ENCODE measurements around the gene LACRT. TPM values are rescaled to one million over a fixed set of nuclear protein-coding genes. Genes with fewer than 3 reads are reported as not detected.

The LACRT gene
- total RNA-seq, 1 donor from 2014 or later: not detected

DNA sequence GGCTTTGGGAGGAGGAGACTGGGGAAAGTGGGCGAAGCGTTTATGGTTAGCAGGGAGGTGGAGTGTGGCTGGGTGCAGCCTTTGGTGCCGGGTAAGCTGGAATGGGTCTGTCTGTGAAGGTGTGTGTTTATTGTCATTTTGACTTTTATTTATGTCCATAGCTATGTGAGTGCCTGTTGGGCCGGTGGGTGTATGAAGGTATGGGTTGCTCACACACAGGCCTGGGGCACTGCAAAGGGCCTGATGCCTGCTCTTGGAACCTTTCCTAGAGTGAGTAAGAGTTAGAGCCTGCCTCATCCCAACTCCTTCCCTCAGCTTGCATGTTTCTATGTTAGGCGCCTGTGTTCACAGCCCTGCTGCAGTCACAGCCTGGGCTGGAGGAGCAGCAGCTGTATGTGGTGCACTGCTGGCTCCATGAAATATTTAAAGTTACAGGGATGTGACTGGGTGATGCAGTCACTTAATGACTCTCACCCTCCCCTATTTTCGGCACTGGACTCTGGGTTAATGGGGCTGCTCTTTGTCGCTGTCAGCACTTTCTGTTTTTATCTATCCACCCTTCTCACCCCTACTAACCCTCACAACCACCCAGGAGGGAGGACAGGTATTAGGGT lies 43.6 kb downstream of the LACRT start:
- no peak for DNase-seq
- CTCF ChIA-PET: no interaction called here
- peaks cover 7% of the 10 kb centered on the region for H3K4me1 Mint-ChIP-seq
- no peak for ATAC-seq (ENCODE audit: low read depth)
- H3K27ac Mint-ChIP-seq: no peak overlapping the region
- H3K36me3 Mint-ChIP-seq (ENCODE audit: low read depth): no peaks in the 10 kb centered on the region
- H3K9me3 Mint-ChIP-seq: no peaks in the 10 kb centered on the region
- POLR2A ChIA-PET: no interaction called here
- intact Hi-C loops (cut with micrococcal nuclease): no loop called here
- H3K4me3 Mint-ChIP-seq: no peak overlapping the region
- TF ChIP-seq, protein P1, sequence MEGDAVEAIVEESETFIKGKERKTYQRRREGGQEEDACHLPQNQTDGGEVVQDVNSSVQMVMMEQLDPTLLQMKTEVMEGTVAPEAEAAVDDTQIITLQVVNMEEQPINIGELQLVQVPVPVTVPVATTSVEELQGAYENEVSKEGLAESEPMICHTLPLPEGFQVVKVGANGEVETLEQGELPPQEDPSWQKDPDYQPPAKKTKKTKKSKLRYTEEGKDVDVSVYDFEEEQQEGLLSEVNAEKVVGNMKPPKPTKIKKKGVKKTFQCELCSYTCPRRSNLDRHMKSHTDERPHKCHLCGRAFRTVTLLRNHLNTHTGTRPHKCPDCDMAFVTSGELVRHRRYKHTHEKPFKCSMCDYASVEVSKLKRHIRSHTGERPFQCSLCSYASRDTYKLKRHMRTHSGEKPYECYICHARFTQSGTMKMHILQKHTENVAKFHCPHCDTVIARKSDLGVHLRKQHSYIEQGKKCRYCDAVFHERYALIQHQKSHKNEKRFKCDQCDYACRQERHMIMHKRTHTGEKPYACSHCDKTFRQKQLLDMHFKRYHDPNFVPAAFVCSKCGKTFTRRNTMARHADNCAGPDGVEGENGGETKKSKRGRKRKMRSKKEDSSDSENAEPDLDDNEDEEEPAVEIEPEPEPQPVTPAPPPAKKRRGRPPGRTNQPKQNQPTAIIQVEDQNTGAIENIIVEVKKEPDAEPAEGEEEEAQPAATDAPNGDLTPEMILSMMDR (IDR thresholded peaks at IDR 0.05): no peak
- H3K27me3 Mint-ChIP-seq: peaks cover 55% of the 10 kb centered on the region

DNA sequence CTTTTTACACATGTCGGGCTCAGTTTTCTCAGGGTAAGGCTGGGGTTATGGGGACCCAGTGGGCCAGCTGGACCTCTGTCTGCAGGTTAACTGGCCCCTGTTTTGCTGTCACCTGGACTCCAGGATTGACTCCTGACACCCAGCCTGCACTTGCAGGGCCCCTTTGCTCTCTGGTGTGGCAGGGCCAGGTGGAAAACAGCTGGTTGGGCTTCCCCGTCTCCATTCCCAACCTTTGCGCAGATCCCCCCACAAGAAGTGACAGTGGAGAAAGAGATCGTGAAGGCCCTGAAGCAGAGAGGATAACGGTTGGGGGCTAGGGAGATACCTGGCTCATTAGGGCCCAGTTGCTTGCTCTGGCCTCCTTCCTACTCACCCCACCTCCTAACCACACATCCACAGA lies 44.7 kb downstream of the LACRT start:
- CTCF ChIA-PET: interaction anchor here (0.8 kb wide), 1 partner anchor 25 kb away, joined by 3 read pairs; no protein-coding TSS in a partner anchor
- peaks cover 7% of the 10 kb centered on the region for H3K4me1 Mint-ChIP-seq
- peaks cover 63% of the 10 kb centered on the region for H3K27me3 Mint-ChIP-seq
- no peak overlapping the region for H3K27ac Mint-ChIP-seq
- no peaks in the 10 kb centered on the region for H3K36me3 Mint-ChIP-seq (ENCODE audit: low read depth)
- intact Hi-C loops (cut with micrococcal nuclease): no loop called here
- no peak for ATAC-seq (ENCODE audit: low read depth)
- H3K9me3 Mint-ChIP-seq: no peaks in the 10 kb centered on the region
- no peak for DNase-seq
- POLR2A ChIA-PET: interaction anchor here (0.6 kb wide), 1 partner anchor 858 kb away, joined by 3 read pairs; no protein-coding TSS in a partner anchor
- no peak overlapping the region for H3K4me3 Mint-ChIP-seq
- TF ChIP-seq, protein P1 (IDR thresholded peaks at IDR 0.05): no peak

DNA sequence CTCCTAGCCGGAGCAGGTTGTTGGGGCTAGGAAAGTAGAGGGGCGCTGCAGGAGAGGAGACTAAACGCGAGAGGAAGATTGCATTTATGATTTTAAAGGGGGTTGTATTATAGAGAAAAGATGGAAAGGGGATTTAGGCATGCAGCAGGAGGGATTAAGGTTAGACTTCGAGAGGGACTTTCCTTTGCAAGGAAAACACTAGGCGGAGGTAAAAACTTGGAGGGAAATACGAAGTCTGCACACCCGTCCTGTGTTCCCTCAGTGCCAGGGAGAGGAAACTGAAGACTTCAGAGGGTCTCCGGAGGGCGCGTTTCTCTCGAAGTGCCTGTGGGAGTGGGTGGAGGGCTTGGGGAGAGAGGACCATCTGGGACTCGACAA lies 45.8 kb downstream of the LACRT start:
- TF ChIP-seq, protein P1 (IDR thresholded peaks at IDR 0.05): no peak

DNA sequence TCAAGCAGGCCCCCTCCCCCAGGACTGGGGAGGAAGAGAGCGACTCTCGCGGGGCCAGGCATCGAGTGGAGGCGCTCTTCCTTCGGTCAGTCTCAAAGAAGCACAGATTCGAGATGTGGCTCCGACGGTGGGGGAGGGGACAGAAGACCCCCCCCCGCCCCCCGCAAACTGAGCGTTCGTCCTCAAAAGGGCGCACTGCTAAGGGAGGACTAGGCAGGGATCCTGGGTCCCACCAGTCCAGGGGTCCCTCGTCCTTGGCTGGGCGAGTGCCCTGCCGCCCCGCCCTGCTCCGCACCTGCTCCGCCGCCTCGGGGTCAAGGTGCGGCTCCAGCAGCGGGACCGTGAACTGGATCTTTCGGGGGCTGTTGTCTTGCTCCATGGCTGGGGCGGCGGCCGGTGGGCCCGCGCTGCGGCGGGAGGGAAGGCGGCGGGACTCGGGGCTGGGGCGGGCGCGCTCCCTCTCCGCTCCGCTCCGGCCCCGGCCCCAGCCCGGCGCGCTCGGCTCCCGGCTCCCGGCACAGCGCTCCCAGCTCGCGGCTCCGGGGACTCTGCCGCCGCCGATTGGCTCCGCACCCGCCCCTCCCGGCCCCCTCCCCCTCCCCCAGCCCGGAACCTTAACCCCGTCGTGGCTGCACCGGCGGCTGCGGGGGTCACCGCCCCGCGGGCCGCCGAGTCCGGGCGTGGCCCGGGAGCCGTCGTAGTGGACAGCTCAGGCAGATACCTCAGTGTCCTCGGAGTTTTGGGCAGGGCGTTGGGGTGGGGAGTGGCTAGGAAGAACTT lies 46.4 kb downstream of the LACRT start, which contains the start of gene PPP1R1A:
TSS of gene PPP1R1A (minus strand) at position 550 of the 780 bp plus-strand sequence. CDS start at position 379, 171 bp downstream.
- ATAC-seq (ENCODE audit: low read depth) (no peak), DNase-seq (no peak)
- ChIA-PET POLR2A (no interaction called here), CTCF (no interaction called here)
- H3K27me3 Mint-ChIP-seq: peaks cover 72% of the 10 kb centered on the region
- peak within 1 kb of the TSS; percentile 6 for H3K4me3 Mint-ChIP-seq
- H3K9me3 Mint-ChIP-seq: no peaks in the 10 kb centered on the region
- peaks cover 7% of the 10 kb centered on the region for H3K4me1 Mint-ChIP-seq
- intact Hi-C loops (cut with micrococcal nuclease): no loop called here
- TF ChIP-seq, protein P1 (IDR thresholded peaks at IDR 0.05): no peak
- H3K27ac Mint-ChIP-seq: no peak within 1 kb of the TSS
- H3K36me3 Mint-ChIP-seq (ENCODE audit: low read depth): no peaks in the 10 kb centered on the region

More for the DNA sequence above, 45.8 kb downstream of the LACRT start:
- Mint-ChIP-seq H3K27ac (no peak overlapping the region), H3K4me3 (peak overlapping the region; percentile 3), H3K9me3 (no peaks in the 10 kb centered on the region), H3K27me3 (peaks cover 69% of the 10 kb centered on the region), H3K36me3 (ENCODE audit: low read depth) (no peaks in the 10 kb centered on the region), H3K4me1 (peaks cover 7% of the 10 kb centered on the region)
- DNase-seq (no peak), ATAC-seq (ENCODE audit: low read depth) (no peak)
- POLR2A ChIA-PET: no interaction called here
- CTCF ChIA-PET: no interaction called here
- intact Hi-C loops (cut with micrococcal nuclease): no loop called here

DNA sequence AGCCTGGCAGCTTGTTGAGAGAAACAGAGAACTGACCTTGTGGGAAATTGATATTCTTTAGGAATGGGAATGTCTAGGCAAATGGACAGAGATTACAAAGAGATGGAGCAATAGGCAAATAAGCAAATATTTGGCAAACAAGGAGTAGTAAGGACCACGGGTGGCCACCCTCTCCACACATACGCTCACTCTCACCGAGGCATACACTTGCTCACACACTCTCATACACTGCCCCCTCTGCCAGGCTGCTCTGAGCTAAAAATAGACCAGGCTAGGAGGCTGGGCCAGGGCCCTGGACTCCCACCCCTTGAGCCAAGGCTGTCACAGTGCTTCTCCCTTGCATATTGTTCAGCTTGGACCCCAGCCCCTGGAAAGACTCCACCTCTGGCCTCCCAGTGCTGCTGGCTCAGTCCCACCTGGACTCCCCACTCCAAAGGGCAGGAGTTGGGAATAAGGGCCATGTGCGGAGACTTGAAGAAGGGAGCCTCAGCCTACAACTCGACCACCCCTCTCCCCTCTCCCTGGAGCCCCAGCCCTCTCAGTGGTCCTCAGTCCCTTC lies 47.3 kb downstream of the LACRT start:
- H3K27me3 Mint-ChIP-seq: peaks cover 71% of the 10 kb centered on the region

More for the DNA sequence above, 47.3 kb downstream of the LACRT start:
- H3K9me3 Mint-ChIP-seq: no peaks in the 10 kb centered on the region
- no peak for DNase-seq
- no peak overlapping the region for H3K4me3 Mint-ChIP-seq
- POLR2A ChIA-PET: no interaction called here
- no peak overlapping the region for H3K27ac Mint-ChIP-seq
- ATAC-seq (ENCODE audit: low read depth): no peak
- TF ChIP-seq, protein P1 (IDR thresholded peaks at IDR 0.05): no peak
- intact Hi-C loops (cut with micrococcal nuclease): no loop called here
- CTCF ChIA-PET: interaction anchor here (1.3 kb wide), 2 partner anchors 9 kb away, joined by 3 to 4 read pairs; no protein-coding TSS in a partner anchor
- peaks cover 7% of the 10 kb centered on the region for H3K4me1 Mint-ChIP-seq
- no peaks in the 10 kb centered on the region for H3K36me3 Mint-ChIP-seq (ENCODE audit: low read depth)
